Measurements from ENCODE around the gene BOK.

BOK gene

DNA sequence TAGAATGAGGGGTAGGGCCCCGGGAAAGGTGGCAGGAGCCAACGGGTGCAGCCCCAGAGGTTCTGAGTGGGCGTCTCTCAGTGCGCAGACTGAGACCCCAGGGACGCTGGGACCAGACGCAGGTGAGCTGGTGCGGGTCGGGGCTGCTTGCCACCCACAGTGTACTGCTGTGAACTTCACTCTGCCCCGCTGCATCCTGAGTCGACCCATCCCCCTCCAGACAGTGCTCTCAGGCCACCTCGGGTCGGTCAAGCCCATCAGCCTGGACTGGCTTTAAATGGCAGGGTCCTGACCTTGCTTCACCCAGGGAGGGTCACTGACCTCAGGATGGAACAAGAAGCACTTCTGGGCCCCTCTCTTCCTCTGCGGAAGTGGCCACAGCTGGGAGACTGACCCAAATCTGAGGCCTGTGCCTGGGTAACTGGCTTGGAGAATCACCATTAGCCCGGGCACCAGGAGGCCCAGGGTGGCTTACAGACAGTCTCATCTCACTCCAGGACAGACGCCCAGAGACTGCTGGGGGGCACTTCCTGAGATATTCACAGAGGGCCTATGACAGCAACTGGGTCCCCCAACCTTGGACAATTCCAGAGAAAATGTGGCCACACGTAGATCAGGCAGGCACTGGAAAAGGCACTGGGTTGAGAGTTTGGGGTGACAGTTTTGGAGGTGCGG, 23.7 kb upstream of the BOK start:
- Histone ChIP-seq H3K4me3 (no peak overlapping the region), H3K27ac (no peak overlapping the region), H3K4me1 (peaks cover 0 to 2% (median 0%) of the 10 kb centered on the region in 4 donors), H3K9me3 (no peaks in the 10 kb centered on the region), H3K27me3 (peaks cover 0 to 37% of the 10 kb centered on the region in 2 donors), H3K36me3 (no peaks in the 10 kb centered on the region)
- TF ChIP-seq, protein P1, sequence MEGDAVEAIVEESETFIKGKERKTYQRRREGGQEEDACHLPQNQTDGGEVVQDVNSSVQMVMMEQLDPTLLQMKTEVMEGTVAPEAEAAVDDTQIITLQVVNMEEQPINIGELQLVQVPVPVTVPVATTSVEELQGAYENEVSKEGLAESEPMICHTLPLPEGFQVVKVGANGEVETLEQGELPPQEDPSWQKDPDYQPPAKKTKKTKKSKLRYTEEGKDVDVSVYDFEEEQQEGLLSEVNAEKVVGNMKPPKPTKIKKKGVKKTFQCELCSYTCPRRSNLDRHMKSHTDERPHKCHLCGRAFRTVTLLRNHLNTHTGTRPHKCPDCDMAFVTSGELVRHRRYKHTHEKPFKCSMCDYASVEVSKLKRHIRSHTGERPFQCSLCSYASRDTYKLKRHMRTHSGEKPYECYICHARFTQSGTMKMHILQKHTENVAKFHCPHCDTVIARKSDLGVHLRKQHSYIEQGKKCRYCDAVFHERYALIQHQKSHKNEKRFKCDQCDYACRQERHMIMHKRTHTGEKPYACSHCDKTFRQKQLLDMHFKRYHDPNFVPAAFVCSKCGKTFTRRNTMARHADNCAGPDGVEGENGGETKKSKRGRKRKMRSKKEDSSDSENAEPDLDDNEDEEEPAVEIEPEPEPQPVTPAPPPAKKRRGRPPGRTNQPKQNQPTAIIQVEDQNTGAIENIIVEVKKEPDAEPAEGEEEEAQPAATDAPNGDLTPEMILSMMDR (IDR thresholded peaks at IDR 0.05) = no peak
- no peak for DNase-seq
- intact Hi-C loops (cut with DNase I; ENCODE audit: low total_unique reads) = no loop called here

DNA sequence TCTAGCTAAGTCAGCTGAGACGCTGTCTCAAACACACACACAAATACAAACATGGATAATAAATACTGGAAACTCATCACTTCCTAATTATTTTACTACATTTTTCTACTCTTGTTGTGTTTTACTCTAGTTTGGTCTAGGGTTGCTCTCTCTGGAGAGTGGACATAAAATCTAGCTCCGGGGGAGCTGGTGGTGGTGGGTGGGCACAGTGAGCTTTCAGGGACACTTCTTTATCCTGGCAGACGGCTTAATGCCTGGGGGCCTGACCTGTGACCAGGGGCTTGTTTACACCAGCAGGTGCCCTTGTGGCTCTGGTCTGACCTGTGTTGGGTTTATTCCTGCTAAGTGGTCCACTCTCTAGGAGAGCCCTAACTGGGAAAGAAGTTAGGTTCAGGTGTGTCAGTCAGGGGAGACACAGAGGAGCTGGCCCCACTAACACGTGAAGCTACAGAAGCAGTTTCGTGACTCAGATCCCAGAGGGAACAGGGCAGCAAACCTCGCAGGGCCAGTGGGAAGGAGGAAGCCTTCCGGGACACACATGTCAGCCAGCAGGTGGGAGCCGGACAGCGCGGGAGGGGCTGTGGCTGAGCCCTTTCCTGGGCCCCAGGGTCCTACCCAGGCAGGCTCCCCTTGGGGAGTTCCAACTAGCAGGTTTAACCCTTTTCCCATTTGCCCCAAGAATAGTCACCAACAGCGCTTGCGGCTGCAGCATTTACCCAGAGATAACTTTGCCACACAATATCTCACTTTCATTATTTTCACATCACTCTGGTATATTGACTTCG, 22.5 kb upstream of the BOK start:
- intact Hi-C loops (cut with DNase I; ENCODE audit: low total_unique reads) = no loop called here
- no peak overlapping the region for H3K4me3 ChIP-seq
- TF ChIP-seq, protein P1 (IDR thresholded peaks at IDR 0.05) = no peak

DNA sequence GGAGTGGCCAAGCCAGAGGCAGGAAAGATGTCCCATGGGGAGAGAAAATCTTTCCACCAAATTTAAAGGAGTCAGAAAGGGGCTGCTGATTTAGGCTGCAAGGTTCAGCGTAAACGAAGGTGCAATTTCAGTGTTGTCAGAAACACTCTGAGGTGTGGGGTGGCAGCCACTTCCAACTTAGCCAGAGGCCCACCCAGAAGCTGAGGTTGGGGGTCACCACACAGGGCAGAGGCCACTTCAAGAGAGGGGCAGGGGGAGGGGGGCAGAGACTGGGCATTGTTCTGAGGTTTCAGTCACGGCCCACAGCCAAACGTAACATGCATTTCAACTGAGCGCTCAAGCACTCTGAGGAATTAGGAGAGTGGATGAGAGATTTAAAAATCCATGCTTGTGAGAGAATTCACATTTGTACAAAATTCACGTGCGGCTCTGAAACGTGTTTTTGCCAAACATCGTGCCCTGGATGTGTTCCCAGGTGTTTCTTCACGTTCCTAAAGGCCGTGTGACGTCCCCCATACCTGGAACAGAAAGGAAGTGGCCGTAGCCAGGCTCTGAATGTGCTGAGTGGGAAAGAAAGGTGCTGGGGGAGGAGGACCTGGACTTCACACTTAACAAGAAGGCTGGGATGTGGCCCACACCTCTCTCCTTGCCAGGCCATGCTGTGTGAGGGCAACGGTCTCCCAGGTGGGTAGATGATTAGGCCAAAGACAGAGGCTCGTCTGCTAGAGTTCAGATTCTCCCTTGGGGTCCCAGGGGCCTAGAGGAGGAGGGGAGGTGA, 19.5 kb upstream of the BOK start:
- TF ChIP-seq, protein P1 (IDR thresholded peaks at IDR 0.05) = no peak
- no peak overlapping the region for H3K27ac ChIP-seq

More for the DNA sequence above, 22.5 kb upstream of the BOK start:
- Histone ChIP-seq H3K4me1 (peaks cover 0 to 14% (median 6%) of the 10 kb centered on the region in 4 donors), H3K9me3 (no peaks in the 10 kb centered on the region), H3K27me3 (peaks cover 0 to 43% of the 10 kb centered on the region in 2 donors), H3K27ac (no peak overlapping the region), H3K36me3 (no peaks in the 10 kb centered on the region)
- no peak for DNase-seq

DNA sequence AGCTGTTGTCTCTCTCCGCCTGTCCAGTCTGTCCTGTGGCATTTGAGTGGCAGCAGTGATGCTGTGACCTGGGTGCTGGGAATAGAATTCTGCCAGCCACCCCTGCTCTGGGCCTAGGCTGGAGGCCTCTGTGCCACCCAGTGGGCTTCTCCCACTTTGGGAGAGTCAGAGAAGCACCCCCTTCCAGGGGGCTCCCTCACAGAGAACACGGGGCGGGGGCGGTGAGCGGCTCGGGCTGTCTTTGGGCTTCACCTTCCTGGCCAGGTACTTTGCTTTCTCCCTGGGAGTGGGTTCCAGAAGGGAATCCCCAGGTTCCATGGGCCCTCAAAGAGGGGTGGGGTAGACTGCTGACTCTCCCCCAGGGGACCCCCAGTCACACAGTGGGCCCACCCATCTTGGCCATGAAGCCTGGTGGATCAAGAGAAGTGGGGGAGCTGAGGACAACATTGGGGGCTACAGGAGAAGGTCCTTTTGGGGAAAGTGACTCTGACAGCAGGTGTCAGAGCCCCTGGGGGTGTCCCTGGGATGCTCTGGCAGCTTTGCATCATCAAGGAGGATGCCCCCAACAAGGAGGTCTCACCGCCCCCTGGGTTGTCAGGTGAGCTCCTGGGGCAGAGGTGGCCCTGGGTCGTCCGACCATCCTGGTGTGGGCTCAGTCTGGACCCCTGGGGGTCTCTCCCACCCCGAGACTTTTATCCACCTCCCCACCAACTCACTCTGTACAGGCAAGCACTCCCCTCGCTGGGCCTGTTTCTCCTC, 18.8 kb upstream of the BOK start:
- Histone ChIP-seq H3K27ac (no peak overlapping the region), H3K36me3 (no peaks in the 10 kb centered on the region), H3K4me3 (no peak overlapping the region), H3K27me3 (peaks cover 0 to 55% of the 10 kb centered on the region in 2 donors), H3K4me1 (peaks cover 0 to 26% (median 17%) of the 10 kb centered on the region in 4 donors), H3K9me3 (no peaks in the 10 kb centered on the region)
- TF ChIP-seq, protein P1 (IDR thresholded peaks at IDR 0.05) = no peak
- DNase-seq = no peak
- intact Hi-C loops (cut with DNase I; ENCODE audit: low total_unique reads) = no loop called here

More for the DNA sequence above, 19.5 kb upstream of the BOK start:
- Histone ChIP-seq H3K4me3 (no peak overlapping the region), H3K36me3 (no peaks in the 10 kb centered on the region), H3K27me3 (peaks cover 0 to 57% of the 10 kb centered on the region in 2 donors), H3K4me1 (peaks cover 0 to 26% (median 17%) of the 10 kb centered on the region in 4 donors), H3K9me3 (no peaks in the 10 kb centered on the region)
- DNase-seq = no peak
- intact Hi-C loops (cut with DNase I; ENCODE audit: low total_unique reads) = no loop called here

DNA sequence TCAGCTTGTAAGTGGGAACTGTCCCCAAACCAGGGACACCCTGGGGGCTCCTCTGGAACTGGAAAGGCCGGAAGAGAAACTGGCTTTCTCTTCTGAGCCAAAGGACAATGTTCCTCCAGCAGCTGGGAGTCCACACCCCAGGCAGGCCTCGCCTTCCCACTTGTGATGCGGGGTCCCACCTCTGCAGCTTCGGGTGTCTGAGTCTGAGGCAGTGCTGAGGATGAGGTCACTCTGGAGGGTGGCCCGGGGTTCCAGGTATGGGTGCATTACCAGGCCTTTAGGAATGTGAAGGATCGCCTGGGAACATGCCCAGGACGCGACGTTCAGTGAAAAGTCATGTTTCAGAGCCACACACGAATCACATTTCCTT, 18.2 kb upstream of the BOK start:
- H3K36me3 ChIP-seq = no peaks in the 10 kb centered on the region
- H3K9me3 ChIP-seq = no peaks in the 10 kb centered on the region
- TF ChIP-seq, protein P1 (IDR thresholded peaks at IDR 0.05) = no peak
- H3K4me1 ChIP-seq = peaks cover 0 to 26% (median 17%) of the 10 kb centered on the region in 4 donors
- H3K27me3 ChIP-seq = peaks cover 0 to 54% of the 10 kb centered on the region in 2 donors
- intact Hi-C loops (cut with DNase I; ENCODE audit: low total_unique reads) = no loop called here
- no peak overlapping the region for H3K27ac ChIP-seq
- H3K4me3 ChIP-seq = peak overlapping the region; percentile 28 to 39
- DNase-seq = no peak

All from tibial artery (tissue), 4 donors.